Measurements from ENCODE around the gene DXO. TPM values are rescaled to one million over a fixed set of nuclear protein-coding genes. Genes with fewer than 3 reads are reported as not detected.

DXO gene
- total and polyA plus RNA-seq, 2 of the 13 experiments (the other 11 are each of a cell fraction or from before 2014, with no cell fraction given): 18.6 to 26.2 TPM

- no peak for TF ChIP-seq ZNF580 (CRISPR knock-in tag; IDR thresholded peaks at IDR 0.05; ENCODE audit: borderline replicate concordance, low read depth)
- no peak for TF ChIP-seq ZNF350 (CRISPR knock-in tag; IDR thresholded peaks at IDR 0.05; ENCODE audit: borderline replicate concordance, low read depth)
- TF ChIP-seq NCOA2 (CRISPR knock-in tag; IDR thresholded peaks at IDR 0.05): peak; percentile 22; the same call in 1 of the 2 replicates
- TF ChIP-seq ATF5 (CRISPR knock-in tag; IDR thresholded peaks at IDR 0.05; ENCODE audit: low read depth): 0 out of 2 replicates have a peak, but pooled peaks have one; percentile 37
- no peak for TF ChIP-seq ARID4A (CRISPR knock-in tag; IDR thresholded peaks at IDR 0.05; ENCODE audit: borderline replicate concordance)
- peak; percentile 41; the same call in 1 of the 2 replicates for TF ChIP-seq ERF (CRISPR knock-in tag; IDR thresholded peaks at IDR 0.05)
- no peak for TF ChIP-seq IRF2 (CRISPR knock-in tag; IDR thresholded peaks at IDR 0.05)
- no peak for TF ChIP-seq FIP1L1 (IDR thresholded peaks at IDR 0.05; ENCODE audit: borderline replicate concordance, insufficient read depth, low read depth, low read length)
- no peak for TF ChIP-seq LBX2 (CRISPR knock-in tag; IDR thresholded peaks at IDR 0.05; ENCODE audit: borderline replicate concordance)
- no peak for TF ChIP-seq GRHL1 (CRISPR knock-in tag; conservative IDR thresholded peaks at IDR 0.05)
- TF ChIP-seq PAX8 (CRISPR knock-in tag; IDR thresholded peaks at IDR 0.05; ENCODE audit: borderline replicate concordance): no peak
- peak; percentile 87 for TF ChIP-seq ZNF281 (CRISPR knock-in tag; IDR thresholded peaks at IDR 0.05; ENCODE audit: borderline replicate concordance)
- peak; percentile 47 for TF ChIP-seq SAP130 (CRISPR knock-in tag; IDR thresholded peaks at IDR 0.05; ENCODE audit: low read depth)
- TF ChIP-seq RBAK (CRISPR knock-in tag; IDR thresholded peaks at IDR 0.05): peak; percentile 20; the same call in 1 of the 2 replicates
- 0 out of 2 replicates have a peak, but pooled peaks have one; percentile 14 for TF ChIP-seq KDM6A (CRISPR knock-in tag; IDR thresholded peaks at IDR 0.05; ENCODE audit: low read depth)
- no peak for TF ChIP-seq ELK4 (CRISPR knock-in tag; IDR thresholded peaks at IDR 0.05; ENCODE audit: borderline replicate concordance)
These were observed 31.7 kb downstream of the DXO start (continued) for GRCh38 chr6:31940256-31940664.

All from HepG2 (cell line).